HepG2 (cell line): Measurements from ENCODE around the gene LIME1. TPM values are rescaled to one million over a fixed set of nuclear protein-coding genes. Genes with fewer than 3 reads are reported as not detected.

Experiments used
- ATAD3A ChIP-seq: sonication (generic); formaldehyde crosslinking; IDR thresholded peaks from 2 replicates; pipeline ENCODE4 v1.4.0; 2020; ENCODE audit warnings: missing genetic modification reagents
- CEBPZ ChIP-seq: IDR thresholded peaks from 2 replicates; pipeline ENCODE4 v1.6.1; 2012; ENCODE audit warnings: low read length, improper control_type of control experiment
- DZIP1 ChIP-seq: sonication (generic); formaldehyde crosslinking; IDR thresholded peaks from 2 replicates; pipeline ENCODE4 v1.5.0; 2020; ENCODE audit warnings: mild to moderate bottlenecking, missing genetic modification reagents
- HNRNPL ChIP-seq: fragments of 200-400 bp; formaldehyde crosslinking; IDR thresholded peaks from 2 replicates; pipeline ENCODE4 v1.6.1; 2017; ENCODE audit warnings: mild to moderate bottlenecking, low read depth, low read length
- MYC ChIP-seq: sonication (generic); formaldehyde crosslinking; IDR thresholded peaks from 2 replicates; pipeline ENCODE4 v1.9.0; 2021; ENCODE audit warnings: missing genetic modification reagents, borderline replicate concordance
- NAIF1 ChIP-seq: sonication (generic); formaldehyde crosslinking; IDR thresholded peaks from 2 replicates; pipeline ENCODE4 v1.5.0; 2020; ENCODE audit warnings: mild to moderate bottlenecking, missing genetic modification reagents, borderline replicate concordance
- NCOR1 ChIP-seq: fragments of 200-600 bp; sonication (generic); IDR thresholded peaks from 2 replicates; pipeline ENCODE4 v1.7.0; 2017; ENCODE audit warnings: antibody characterized with exemption, low read length, borderline replicate concordance
- NRL ChIP-seq: sonication (generic); formaldehyde crosslinking; IDR thresholded peaks from 2 replicates; pipeline ENCODE4 v1.5.0; 2020; ENCODE audit warnings: missing genetic modification reagents, mild to moderate bottlenecking, moderate library complexity, borderline replicate concordance
- SRY ChIP-seq: sonication (generic); formaldehyde crosslinking; IDR thresholded peaks from 2 replicates; pipeline ENCODE4 v1.8.0; 2022; ENCODE audit warnings: mild to moderate bottlenecking, missing genetic modification reagents
- YY1 ChIP-seq: IDR thresholded peaks from 2 replicates; pipeline ENCODE4 v1.6.1; 2011; ENCODE audit warnings: low read length, low read depth, moderate library complexity, mild to moderate bottlenecking; ENCODE audit not compliant: insufficient read depth, insufficient replicate concordance
- ZEB1 ChIP-seq: IDR thresholded peaks from 2 replicates; pipeline ENCODE4 v1.6.1; 2012; ENCODE audit warnings: mild to moderate bottlenecking, low read depth, inconsistent platforms; ENCODE audit not compliant: insufficient replicate concordance
- ZFP1 ChIP-seq: IDR thresholded peaks from 2 replicates; pipeline ENCODE4 v1.6.1; 2016
- ZFX ChIP-seq: sonication (generic); formaldehyde crosslinking; IDR thresholded peaks from 2 replicates; pipeline ENCODE4 v1.4.0; 2020; ENCODE audit warnings: mild to moderate bottlenecking, low read depth, missing genetic modification reagents, moderate library complexity
- ZFY ChIP-seq: sonication (generic); formaldehyde crosslinking; IDR thresholded peaks from 2 replicates; pipeline ENCODE4 v1.4.0; 2020; ENCODE audit warnings: missing genetic modification reagents
- ZMYM2 ChIP-seq: sonication (generic); formaldehyde crosslinking; IDR thresholded peaks from 2 replicates; pipeline ENCODE4 v1.8.0; 2022; ENCODE audit warnings: mild to moderate bottlenecking, missing genetic modification reagents
- ZNF253 ChIP-seq: sonication (generic); formaldehyde crosslinking; IDR thresholded peaks from 2 replicates; pipeline ENCODE4 v1.8.0; 2022; ENCODE audit warnings: mild to moderate bottlenecking, missing genetic modification reagents, borderline replicate concordance
- polyA plus RNA-seq, 8 experiments: library from polyadenylated mRNA; depleted of rRNA in 3 of 8; stranded (reverse) in 7 of 8; unstranded in 1 of 8; fragments of >200 nt; fragmentation: Illumina TruSeq in 4 of 8; extraction: Trizol in 4 of 8; gene quantifications; 2 replicates each; pipeline versions ENCODE4 v1.2.1 to v1.2.3, GENCODE V29; 2011 to 2016; ENCODE audit warnings: low read depth in 4 of 8, missing spikeins in 1 of 8, mixed read lengths in 1 of 8; ENCODE audit not compliant: insufficient read depth in 1 of 8
- total RNA-seq, 5 experiments: library from RNA; depleted of rRNA; stranded (reverse); fragments of >200 nt; fragmentation: Illumina TruSeq; extraction: Trizol; gene quantifications; 2 replicates each; pipeline ENCODE4 v1.2.3, GENCODE V29; 2016; ENCODE audit warnings: low read depth in 1 of 5
- TF ChIP-seq, protein P1 (sequence below): sonication (generic); formaldehyde crosslinking; IDR thresholded peaks from 2 replicates; pipeline ENCODE4 v1.4.0; 2020; ENCODE audit warnings: missing genetic modification reagents, borderline replicate concordance
- TF ChIP-seq, protein P2 (sequence below): IDR thresholded peaks from 2 replicates; pipeline ENCODE4 v1.6.1; 2016; ENCODE audit warnings: missing genetic modification reagents, missing compliant biosample characterization
- TF ChIP-seq, protein P3 (sequence below): sonication (generic); formaldehyde crosslinking; IDR thresholded peaks from 2 replicates; pipeline ENCODE4 v1.4.0; 2020; ENCODE audit warnings: missing genetic modification reagents

Gene LIME1
- total and polyA plus RNA-seq, 2 of the 13 experiments (the other 11 are each of a cell fraction or from before 2014, with no cell fraction given) = 13.0 to 61.5 TPM

DNA sequence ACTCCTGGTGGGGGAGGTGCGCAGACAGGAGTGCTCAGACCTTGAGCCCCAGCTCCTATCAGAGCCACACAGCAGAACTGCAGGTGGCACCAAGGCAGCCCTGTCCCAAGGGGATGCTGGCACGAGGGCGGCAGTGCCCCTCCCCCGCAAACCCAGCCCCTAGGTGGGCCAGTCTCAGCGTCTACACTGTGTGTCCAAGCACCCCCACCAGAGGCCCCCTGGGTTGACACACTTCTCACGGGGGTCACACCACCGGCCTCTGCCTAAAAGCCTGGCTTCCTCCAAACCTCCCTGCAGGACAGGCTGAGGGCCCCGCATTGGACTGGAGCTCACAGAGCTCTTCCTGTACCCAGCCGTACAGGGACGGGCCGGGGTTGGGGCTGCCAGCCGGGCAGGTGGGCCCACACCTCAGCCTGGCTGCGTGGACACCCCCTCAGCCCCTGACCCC, 11.2 kb downstream of the LIME1 start (continued):
- peak; percentile 94 for TF ChIP-seq HNRNPL
- peak; percentile 4; the same call in 1 of the 2 replicates for TF ChIP-seq ZFX
- TF ChIP-seq MYC = peak; percentile 42; the same call in 1 of the 2 replicates
- TF ChIP-seq ZFY (CRISPR knock-in tag) = no peak
- TF ChIP-seq, protein P1, sequence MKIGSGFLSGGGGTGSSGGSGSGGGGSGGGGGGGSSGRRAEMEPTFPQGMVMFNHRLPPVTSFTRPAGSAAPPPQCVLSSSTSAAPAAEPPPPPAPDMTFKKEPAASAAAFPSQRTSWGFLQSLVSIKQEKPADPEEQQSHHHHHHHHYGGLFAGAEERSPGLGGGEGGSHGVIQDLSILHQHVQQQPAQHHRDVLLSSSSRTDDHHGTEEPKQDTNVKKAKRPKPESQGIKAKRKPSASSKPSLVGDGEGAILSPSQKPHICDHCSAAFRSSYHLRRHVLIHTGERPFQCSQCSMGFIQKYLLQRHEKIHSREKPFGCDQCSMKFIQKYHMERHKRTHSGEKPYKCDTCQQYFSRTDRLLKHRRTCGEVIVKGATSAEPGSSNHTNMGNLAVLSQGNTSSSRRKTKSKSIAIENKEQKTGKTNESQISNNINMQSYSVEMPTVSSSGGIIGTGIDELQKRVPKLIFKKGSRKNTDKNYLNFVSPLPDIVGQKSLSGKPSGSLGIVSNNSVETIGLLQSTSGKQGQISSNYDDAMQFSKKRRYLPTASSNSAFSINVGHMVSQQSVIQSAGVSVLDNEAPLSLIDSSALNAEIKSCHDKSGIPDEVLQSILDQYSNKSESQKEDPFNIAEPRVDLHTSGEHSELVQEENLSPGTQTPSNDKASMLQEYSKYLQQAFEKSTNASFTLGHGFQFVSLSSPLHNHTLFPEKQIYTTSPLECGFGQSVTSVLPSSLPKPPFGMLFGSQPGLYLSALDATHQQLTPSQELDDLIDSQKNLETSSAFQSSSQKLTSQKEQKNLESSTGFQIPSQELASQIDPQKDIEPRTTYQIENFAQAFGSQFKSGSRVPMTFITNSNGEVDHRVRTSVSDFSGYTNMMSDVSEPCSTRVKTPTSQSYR = peak; percentile 93
- TF ChIP-seq NAIF1 (CRISPR knock-in tag) = no peak
- no peak for TF ChIP-seq ZFP1 (CRISPR knock-in tag)
- TF ChIP-seq DZIP1 (CRISPR knock-in tag) = peak; percentile 69; the same call in 1 of the 2 replicates
- no peak for TF ChIP-seq ZEB1
- TF ChIP-seq NRL (CRISPR knock-in tag) = peak; percentile 63; the same call in 1 of the 2 replicates
- TF ChIP-seq ATAD3A (CRISPR knock-in tag) = no peak
- TF ChIP-seq, protein P2, sequence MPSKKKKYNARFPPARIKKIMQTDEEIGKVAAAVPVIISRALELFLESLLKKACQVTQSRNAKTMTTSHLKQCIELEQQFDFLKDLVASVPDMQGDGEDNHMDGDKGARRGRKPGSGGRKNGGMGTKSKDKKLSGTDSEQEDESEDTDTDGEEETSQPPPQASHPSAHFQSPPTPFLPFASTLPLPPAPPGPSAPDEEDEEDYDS (CRISPR knock-in tag) = no peak
- TF ChIP-seq ZMYM2 (CRISPR knock-in tag) = no peak
- no peak for TF ChIP-seq CEBPZ
- TF ChIP-seq SRY (CRISPR knock-in tag) = peak; percentile 30; the same call in 1 of the 2 replicates
- TF ChIP-seq YY1 = peak; percentile 13
- TF ChIP-seq, protein P3, sequence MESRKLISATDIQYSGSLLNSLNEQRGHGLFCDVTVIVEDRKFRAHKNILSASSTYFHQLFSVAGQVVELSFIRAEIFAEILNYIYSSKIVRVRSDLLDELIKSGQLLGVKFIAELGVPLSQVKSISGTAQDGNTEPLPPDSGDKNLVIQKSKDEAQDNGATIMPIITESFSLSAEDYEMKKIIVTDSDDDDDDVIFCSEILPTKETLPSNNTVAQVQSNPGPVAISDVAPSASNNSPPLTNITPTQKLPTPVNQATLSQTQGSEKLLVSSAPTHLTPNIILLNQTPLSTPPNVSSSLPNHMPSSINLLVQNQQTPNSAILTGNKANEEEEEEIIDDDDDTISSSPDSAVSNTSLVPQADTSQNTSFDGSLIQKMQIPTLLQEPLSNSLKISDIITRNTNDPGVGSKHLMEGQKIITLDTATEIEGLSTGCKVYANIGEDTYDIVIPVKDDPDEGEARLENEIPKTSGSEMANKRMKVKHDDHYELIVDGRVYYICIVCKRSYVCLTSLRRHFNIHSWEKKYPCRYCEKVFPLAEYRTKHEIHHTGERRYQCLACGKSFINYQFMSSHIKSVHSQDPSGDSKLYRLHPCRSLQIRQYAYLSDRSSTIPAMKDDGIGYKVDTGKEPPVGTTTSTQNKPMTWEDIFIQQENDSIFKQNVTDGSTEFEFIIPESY = no peak
- no peak for TF ChIP-seq ZNF253 (CRISPR knock-in tag)
- TF ChIP-seq NCOR1 = no peak
